C1 segment of cervical spinal cord (tissue), 14 donors: ENCODE results near the gene CEMP1.

Experiments
- DNase-seq, 14 donors: peaks; one replicate each; lab custom pipeline; 2025; lab: John Stamatoyannopoulos, UW

Gene CEMP1

GRCh38 chr16:2486645-2487516 is 44.3 kb downstream of the CEMP1 start:
- peak in 7 of 14 donors; percentile 15 to 73 (median 29) for DNase-seq

GRCh38 chr16:2485811-2486507 is 45.2 kb downstream of the CEMP1 start:
- peak in 1 of 14 donors; percentile 64 for DNase-seq

- DNase-seq = no peak
These were observed 46.2 kb downstream of the CEMP1 start for GRCh38 chr16:2484898-2485508.

- no peak for DNase-seq
These were observed 47.0 kb downstream of the CEMP1 start for GRCh38 chr16:2483939-2484897.

GRCh38 chr16:2482708-2483534 is 48.3 kb downstream of the CEMP1 start:
- DNase-seq = peak in 11 of 14 donors; percentile 35 to 73 (median 55)

- DNase-seq = no peak
These were observed 49.0 kb downstream of the CEMP1 start for GRCh38 chr16:2482249-2482648.

- DNase-seq = peak in 1 of 14 donors; percentile 27
These were observed 49.5 kb downstream of the CEMP1 start for GRCh38 chr16:2481676-2482075.

- DNase-seq = no peak
These were observed 50.3 kb downstream of the CEMP1 start for GRCh38 chr16:2480948-2481347.
